Activated T-cell treated with anti-CD3 and anti-CD28 coated beads, Interleukin-2, amount 50 U/mL, for 4 hours (primary cell): ENCODE measurements around the gene IREB2. TPM values are rescaled to one million over a fixed set of nuclear protein-coding genes. Genes with fewer than 3 reads are reported as not detected.

Source experiments
- ATAC-seq, 2 donors: fragments of 200-7000 bp; cut with Tn5 transposase; one replicate each; pipeline ENCODE4 v1.10.0; 2021
- DNase-seq: peaks from one replicate; pipeline ENCODE4 v3.0.0-alpha.2; 2020
- H3K27me3 Mint-ChIP-seq: one replicate; pipeline ENCODE4 v1.8.0; 2021; ENCODE audit warnings: low read depth, mixed read lengths
- H3K36me3 Mint-ChIP-seq: one replicate; pipeline ENCODE4 v1.8.0; 2022; ENCODE audit warnings: mixed read lengths; ENCODE audit not compliant: insufficient read depth
- H3K4me1 Mint-ChIP-seq: one replicate; pipeline ENCODE4 v1.8.0; 2021; ENCODE audit warnings: low read depth, mixed read lengths
- H3K4me3 Mint-ChIP-seq: one replicate; pipeline ENCODE4 v1.8.0; 2021; ENCODE audit warnings: mild to moderate bottlenecking, moderate library complexity, mixed read lengths
- H3K9me3 Mint-ChIP-seq: one replicate; pipeline ENCODE4 v1.8.0; 2021; ENCODE audit warnings: mixed read lengths
- total RNA-seq, 3 donors: library from RNA; stranded (reverse); gene quantifications; one replicate each; pipeline ENCODE4 v1.2.1, GENCODE V29; 2021

IREB2 gene
- total RNA-seq, 3 donors from 2014 or later, result 56.1 to 72.7 (median 64.1) TPM

DNA sequence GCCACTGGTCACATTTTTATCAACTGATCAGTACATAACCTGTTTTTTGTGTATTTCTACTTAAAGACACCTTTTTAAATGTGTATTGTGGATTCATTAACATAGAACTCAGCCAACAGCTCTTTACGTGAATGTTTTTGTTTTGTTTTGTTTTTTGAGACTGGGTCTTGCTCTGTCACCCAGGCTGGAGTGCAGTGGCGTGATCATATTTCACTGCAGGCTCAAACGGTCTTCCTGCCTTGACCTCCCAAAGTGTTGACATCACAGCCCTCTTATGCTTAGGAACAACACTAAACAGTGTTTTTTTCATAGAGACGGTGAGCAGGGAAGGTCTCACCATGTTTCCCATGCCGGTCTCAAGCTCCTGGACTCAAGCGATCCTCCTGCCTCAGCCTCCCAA, 112.2 kb downstream of the IREB2 start:
- no peaks in the 10 kb centered on the region for H3K4me1 Mint-ChIP-seq
- H3K4me3 Mint-ChIP-seq, result no peak overlapping the region
- H3K36me3 Mint-ChIP-seq, result peaks cover 29% of the 10 kb centered on the region
- H3K9me3 Mint-ChIP-seq, result no peaks in the 10 kb centered on the region
- H3K27me3 Mint-ChIP-seq, result no peaks in the 10 kb centered on the region
- DNase-seq (no peak), ATAC-seq (no peak)

- ATAC-seq (no peak), DNase-seq (no peak)
- Mint-ChIP-seq H3K4me1 (no peaks in the 10 kb centered on the region), H3K4me3 (no peak overlapping the region), H3K27me3 (no peaks in the 10 kb centered on the region), H3K36me3 (peaks cover 24% of the 10 kb centered on the region), H3K9me3 (no peaks in the 10 kb centered on the region)
Observed at GRCh38 chr15:78550815-78551214, 112.8 kb downstream of the IREB2 start.

Other genes with a start within 250 kb of the IREB2 start
- not detected for gene ACSBG1, start 203.7 kb upstream of the IREB2 start, total RNA-seq
- 10 to 100 TPM; 39.0 to 42.2 (median 42.0) TPM for gene DNAJA4, start 173.7 kb upstream of the IREB2 start, total RNA-seq
- gene SKIC8, start 138.6 kb upstream of the IREB2 start, total RNA-seq, result 10 to 100 TPM; 52.8 to 54.5 (median 53.6) TPM
- gene CRABP1, start 97.9 kb upstream of the IREB2 start, total RNA-seq, result not detected
- 1 to 10 TPM in 1 of 3 donors, under 1 TPM in 2; 0.58 to 1.2 (median 0.76) TPM for gene HYKK, start 69.4 kb downstream of the IREB2 start, total RNA-seq
- gene PSMA4, start 102.2 kb downstream of the IREB2 start, total RNA-seq, result 100 to 1,000 TPM; 284 to 302 (median 293) TPM
- 1 to 10 TPM; 5.2 to 5.6 (median 5.5) TPM for gene CHRNA5, start 127.3 kb downstream of the IREB2 start, total RNA-seq
- not detected for gene CHRNA3, start 182.8 kb downstream of the IREB2 start, total RNA-seq
- gene CHRNB4, start 203.0 kb downstream of the IREB2 start, total RNA-seq, result not detected